Measurements from ENCODE around the gene CCND1.
"Not testable (repeated sequence)": the region's sequence is repeated elsewhere in the genome, so short reads cannot be mapped to it uniquely, and the experiment has no call there.

The CCND1 gene

DNA sequence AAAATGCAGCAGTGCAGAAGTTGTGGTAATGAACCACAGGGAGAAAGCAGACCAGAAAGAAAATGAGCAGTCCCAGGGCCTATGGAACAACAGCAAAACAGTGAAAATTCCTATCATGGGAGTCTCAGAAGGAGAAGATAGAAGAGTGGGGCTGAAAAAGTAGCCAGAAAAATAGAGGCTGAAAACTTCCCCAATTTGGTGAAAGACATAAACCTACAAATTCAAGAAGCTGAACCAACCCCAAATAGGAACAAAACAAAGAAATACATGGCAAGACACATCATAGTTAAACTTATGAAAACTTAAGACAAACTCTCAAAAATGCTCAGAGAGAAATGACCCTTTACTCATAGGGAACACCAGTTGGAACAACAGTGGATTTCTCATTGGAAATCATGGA, 51.5 kb downstream of the CCND1 start:
- DNase-seq (ENCODE audit: low spot score), result no peak

DNA sequence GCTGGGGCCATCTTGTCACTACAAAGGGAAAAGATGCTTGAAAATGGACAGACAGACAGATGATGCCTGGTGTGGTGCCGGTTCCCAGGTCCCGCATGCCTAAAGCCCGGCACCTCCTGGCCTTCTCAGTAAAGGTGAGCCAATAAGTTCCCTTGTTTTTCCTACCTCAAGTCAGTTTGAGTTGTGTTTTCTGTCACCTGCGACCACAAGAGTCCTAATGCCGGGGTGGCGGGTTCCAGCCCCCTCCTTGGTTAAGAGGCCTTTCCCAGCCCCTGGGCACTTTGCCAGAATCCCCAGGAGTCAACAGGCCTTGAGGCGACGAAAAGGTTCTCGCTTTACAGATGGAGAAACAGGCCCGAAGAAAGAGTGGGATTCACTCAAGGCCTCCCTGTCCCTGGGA, 53.8 kb downstream of the CCND1 start:
- no peak for DNase-seq (ENCODE audit: low spot score)

DNA sequence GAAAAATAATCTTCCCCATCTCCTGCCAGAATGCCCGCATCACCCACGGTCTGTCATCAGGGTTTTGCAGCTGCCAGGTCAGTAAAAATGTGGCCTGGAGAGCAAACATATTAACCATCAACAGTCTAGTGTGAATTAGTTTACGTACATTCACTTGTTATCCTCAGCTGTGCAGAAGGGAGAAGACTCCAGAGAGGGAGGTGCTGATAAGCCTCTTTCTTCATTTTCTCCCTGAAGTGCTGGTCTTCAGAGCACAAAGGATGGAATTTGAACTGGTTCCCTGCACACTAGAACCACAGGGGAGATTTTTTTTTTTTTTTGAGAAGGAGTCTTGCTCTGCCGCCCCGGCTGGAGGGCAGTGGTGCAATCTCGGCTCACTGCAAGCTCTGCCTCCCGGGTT, 54.6 kb downstream of the CCND1 start:
- DNase-seq (ENCODE audit: low spot score), result no peak

DNA sequence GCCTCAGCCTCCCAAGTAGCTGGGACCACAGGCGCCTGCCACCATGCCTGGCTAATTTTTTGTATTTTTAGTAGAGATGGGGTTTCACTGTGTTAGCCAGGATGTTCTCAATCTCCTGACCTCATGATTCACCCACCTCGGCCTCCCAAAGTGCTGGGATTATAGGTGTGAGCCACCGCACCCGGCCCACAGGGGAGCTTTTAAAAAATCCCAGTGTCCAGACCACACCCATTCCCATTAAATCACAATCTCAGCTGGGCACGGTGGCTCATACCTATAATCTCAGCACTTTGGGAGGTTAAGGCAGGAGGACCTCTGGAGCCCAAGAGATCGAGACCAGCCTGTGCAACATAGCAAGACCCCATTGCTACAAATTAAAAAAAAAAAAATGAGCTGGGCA, 55.0 kb downstream of the CCND1 start:
- not testable (repeated sequence) for DNase-seq (ENCODE audit: low spot score)

DNA sequence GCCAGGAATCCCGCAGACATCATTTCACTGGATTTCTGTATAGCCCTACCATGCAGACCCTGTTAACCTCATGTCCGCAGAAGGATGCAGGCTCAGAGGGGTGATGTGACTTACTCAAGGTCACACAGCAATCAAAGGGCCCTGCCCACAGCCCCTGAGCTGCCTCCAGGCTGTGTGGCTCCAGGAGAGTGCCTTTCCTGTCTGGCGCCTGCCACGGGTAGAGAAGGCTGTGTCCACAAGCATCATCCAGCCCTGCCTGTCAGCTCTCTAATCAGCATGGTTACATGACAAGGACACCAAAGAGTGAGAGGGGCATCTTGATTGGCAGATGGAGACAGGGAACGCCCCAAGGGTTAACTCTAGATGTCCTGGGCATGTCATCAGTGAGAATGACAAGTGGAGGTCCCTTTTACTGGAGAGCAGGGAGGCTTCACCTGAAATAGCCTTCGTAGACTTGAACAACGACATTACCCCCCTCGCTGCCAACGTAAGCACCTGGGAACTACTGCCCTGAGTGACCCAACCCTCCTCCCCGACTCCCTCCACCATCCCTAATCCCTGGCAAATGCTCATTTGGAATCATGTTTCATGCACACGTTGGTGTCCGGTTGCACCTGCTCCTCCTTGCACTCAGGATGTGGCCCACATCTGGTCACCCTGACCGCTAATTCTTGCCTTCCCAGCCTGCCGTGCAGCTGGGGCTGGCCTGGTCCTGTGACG, 56.0 kb downstream of the CCND1 start:
- no peak for DNase-seq (ENCODE audit: low spot score)

DNA sequence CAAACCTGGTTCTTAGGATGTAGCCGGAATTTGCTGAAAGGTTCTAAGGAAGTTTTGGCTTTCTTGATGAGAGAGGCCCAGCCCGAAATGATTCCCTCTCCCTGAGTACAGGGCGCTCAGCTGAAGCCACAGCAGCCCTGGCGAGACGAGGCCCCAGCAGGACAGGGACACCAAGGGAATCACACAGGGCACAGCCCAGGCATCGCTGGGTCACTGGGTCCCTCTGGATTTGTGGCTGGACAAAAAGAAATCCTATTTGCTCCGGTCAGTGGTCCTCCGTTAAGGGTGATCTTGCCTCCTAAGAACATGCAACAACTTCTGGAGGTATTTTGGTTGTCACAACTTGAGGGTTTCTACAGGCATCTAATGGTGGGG, 56.5 kb downstream of the CCND1 start:
- DNase-seq (ENCODE audit: low spot score), result no peak

DNA sequence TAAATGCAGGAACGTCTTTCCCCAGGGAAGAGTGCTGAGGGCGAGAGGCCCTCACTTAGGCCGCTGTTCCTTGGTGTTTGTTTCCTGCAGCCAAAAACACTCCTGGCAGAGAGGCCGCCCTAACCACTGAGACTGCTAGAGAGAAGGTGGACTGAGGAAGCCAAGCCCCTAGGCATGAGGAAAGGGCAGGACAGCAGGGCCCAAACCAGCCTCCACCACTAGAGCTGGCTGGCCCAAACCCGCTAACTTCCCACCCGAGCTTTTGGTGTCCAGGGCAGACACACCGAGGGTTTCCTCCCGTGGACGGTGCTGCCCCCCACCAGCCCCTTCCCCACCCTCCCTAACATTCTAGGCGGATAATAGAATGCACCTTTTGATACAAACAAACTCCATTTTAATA, 56.9 kb downstream of the CCND1 start:
- no peak for DNase-seq (ENCODE audit: low spot score)

DNA sequence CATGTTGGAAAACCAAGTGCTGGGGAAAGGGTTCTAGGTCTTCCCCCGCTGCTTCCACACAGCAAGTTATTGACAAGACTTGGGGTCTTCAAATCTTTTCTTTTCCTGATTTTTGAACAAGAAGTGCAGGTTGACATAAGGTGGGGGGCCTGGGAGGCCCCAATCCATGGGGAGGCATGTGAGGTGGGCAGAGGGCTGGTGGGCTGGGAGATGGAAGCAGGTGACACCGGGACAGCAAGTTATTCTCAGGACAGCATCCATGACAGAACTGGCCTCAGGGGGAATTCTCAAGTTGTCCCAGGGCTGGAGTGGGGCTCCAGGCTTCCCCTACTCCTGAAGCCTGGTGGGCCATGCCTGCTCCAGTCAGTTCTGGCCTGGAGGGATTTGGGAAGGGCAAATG, 57.4 kb downstream of the CCND1 start:
- no peak for DNase-seq (ENCODE audit: low spot score)

DNA sequence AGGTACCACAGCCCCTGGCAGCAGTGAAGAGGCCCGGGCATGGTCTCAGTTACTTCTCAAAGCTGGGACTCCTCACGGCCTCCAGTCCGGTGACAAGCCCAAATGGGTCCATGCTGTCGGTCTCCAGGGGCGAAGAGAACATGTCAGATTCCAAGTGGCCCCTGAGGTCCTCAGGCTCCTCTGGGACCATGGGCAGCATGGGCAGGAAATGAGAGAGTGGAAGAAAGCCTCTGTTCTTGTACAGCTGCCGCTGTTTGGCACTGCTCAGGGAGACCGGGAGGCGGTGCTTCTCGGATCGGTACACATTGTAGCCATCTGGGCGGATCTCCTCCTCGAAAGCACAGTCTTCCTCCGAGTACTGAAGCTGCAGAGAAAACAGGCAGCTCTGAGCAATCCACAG, 58.3 kb downstream of the CCND1 start:
- no peak for DNase-seq (ENCODE audit: low spot score)

DNA sequence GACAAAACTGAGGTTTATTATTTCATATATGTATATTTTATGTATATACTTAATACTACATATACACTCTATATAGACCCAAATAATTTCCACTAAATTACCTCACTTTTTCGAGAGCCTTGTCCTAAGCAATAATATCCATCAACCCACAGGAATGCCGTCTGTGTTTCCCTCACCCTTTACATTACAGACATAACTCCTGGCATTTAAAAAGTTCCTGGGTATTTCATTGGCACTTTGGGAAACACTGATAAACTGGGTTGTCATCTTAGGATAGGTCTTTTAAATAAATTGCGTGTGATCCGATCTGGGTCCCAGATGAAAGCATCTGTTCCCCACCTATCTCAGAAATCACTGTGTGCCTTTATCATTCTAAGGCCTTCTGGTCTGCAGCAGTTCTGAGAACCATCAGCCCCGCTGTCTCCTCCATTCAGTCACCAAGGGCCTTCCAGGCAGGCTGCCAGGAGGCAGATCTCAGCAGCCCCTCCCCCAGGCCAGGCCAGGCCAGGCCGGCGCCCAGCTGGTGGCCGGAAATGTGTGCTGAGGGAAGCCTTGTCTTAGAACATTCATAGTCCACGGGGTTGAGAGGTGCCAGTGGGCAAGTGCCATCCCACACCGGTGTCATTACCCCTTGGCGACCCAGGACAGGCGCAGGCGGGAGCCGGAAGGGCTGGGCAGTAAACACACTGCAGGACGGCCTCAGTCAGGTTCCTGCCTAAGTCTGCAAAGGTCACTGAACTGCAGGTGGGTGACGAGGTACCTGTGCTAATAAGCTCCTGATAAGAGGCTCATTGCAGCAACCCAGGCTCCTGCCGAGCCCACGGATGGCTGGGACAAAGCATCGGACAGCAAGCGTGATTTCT, 59.6 kb downstream of the CCND1 start:
- peak; percentile 100 for DNase-seq (ENCODE audit: low spot score)

DNA sequence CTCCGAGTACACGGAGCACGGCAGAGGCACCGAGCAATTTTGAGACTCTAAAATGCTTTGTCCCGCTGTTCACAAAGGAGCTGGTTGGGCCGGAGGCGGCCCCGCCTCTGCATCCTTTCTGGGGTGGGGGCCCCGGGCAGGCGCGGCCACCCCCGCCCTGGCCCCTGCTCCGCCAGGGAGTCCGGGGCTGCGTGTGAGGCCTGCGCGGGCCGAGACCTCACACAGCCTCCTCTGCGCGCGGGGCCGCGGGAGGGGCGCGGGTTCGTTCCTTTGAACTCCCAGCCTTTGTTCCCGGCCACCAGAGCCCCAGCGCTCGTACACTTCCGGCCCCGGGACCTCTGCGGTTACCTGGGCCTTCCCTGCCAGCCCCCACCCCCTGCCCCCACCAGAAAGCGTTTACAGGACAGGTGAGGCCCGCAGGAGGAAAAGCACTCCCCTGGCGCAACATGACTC, 61.3 kb downstream of the CCND1 start:
- no peak for DNase-seq (ENCODE audit: low spot score)

DNA sequence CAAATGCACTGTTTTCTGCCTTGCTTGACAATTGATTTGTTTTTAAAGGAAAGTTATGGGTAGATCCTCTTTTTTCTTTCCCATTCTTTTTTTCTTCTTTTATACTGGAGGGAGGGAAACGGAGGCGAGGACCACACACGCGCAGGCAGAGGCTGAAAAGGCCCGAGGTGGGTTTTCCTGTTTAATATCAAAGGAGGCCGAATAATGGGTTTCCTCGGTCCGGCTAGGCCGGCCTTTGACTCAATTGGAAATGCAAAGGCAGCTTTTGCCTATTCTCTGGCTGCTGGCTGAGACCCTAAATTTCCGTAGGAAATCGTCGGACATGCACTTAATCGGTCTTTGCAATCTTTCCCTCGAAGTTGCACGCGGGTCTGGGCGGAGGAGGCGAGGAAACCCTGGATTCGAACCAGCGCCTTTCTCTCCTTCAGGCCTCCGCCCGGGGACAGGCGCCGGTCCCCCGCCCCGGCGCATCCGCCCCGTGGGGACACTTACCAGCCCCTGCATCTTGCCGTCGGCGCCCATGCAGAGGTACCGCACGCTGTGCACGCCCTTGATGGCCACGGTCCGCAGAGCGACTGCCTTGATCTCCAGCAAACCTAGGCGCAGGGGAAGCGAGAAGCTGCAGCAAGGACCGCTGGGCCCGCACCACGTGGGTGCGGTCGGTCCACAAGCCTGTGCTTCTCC, 62.0 kb downstream of the CCND1 start:
- DNase-seq (ENCODE audit: low spot score), result no peak

DNA sequence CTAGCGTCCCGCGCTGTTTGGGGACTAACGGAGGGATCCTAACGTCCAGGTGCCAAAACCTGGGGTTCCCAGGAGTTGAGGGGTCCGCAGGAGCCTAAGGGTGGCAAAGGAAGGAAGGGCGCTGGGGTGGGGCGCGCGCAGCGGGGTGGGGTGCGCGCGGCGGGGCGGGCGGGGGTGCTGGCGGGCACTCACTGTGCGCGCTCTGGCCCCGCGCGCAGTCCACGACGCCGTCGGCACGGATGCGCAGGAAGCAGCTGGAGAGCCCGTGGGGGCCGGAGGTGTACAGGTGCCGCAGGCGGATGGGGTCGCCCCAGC, 62.5 kb downstream of the CCND1 start:
- DNase-seq (ENCODE audit: low spot score), result no peak

All from HuH-7.5 (cell line).